HFF-Myc (cell line): ENCODE data around the gene ZNF526.

Source experiments
- DNase-seq: peaks from one replicate; pipeline ENCODE4 v3.0.0-alpha.2; 2011; ENCODE audit warnings: low read depth; ENCODE audit errors: extremely low read depth
- H3K4me3 ChIP-seq: replicated peaks from 2 replicates; pipeline ENCODE4 v1.5.1; 2011; ENCODE audit warnings: low read depth, mild to moderate bottlenecking, control low read depth, low read length
- CTCF ChIP-seq: IDR thresholded peaks from 2 replicates; pipeline ENCODE4 v1.5.1; 2012; ENCODE audit warnings: mild to moderate bottlenecking, low read depth, low read length, control low read depth; ENCODE audit errors: missing control alignments

Gene ZNF526

GRCh38 chr19:42224940-42225717, 5.0 kb downstream of the ZNF526 start:
- no peak for DNase-seq
- no peak overlapping the region for H3K4me3 ChIP-seq
- no peak for TF ChIP-seq CTCF

GRCh38 chr19:42225718-42226292, 5.7 kb downstream of the ZNF526 start:
- no peak for DNase-seq
- no peak for TF ChIP-seq CTCF
- no peak overlapping the region for H3K4me3 ChIP-seq

GRCh38 chr19:42226886-42227285, 6.8 kb downstream of the ZNF526 start:
- DNase-seq = no peak
- no peak overlapping the region for H3K4me3 ChIP-seq
- no peak for TF ChIP-seq CTCF

GRCh38 chr19:42228641-42229040, 8.5 kb downstream of the ZNF526 start:
- TF ChIP-seq CTCF = no peak
- no peak for DNase-seq
- H3K4me3 ChIP-seq = no peak overlapping the region

GRCh38 chr19:42229301-42229854, 9.3 kb downstream of the ZNF526 start:
- no peak for TF ChIP-seq CTCF
- no peak overlapping the region for H3K4me3 ChIP-seq
- DNase-seq = no peak

GRCh38 chr19:42229855-42230351, 9.8 kb downstream of the ZNF526 start:
- H3K4me3 ChIP-seq = no peak overlapping the region
- TF ChIP-seq CTCF = no peak
- DNase-seq = no peak
